B cell (primary cell): ENCODE data around the gene WEE1.

Source experiments
- EZH2 ChIP-seq: IDR thresholded peaks from 2 replicates; pipeline ENCODE4 v1.6.1; 2012; ENCODE audit warnings: borderline replicate concordance, low read depth, mild to moderate bottlenecking, moderate library complexity, low read length; ENCODE audit not compliant: insufficient read depth, poor library complexity, severe bottlenecking
- TF ChIP-seq, protein P1 (sequence below): fragments of 200-600 bp; IDR thresholded peaks from one replicate; pipeline ENCODE4 v1.8.0; 2022; ENCODE audit warnings: antibody characterized with exemption, mild to moderate bottlenecking

DNA sequence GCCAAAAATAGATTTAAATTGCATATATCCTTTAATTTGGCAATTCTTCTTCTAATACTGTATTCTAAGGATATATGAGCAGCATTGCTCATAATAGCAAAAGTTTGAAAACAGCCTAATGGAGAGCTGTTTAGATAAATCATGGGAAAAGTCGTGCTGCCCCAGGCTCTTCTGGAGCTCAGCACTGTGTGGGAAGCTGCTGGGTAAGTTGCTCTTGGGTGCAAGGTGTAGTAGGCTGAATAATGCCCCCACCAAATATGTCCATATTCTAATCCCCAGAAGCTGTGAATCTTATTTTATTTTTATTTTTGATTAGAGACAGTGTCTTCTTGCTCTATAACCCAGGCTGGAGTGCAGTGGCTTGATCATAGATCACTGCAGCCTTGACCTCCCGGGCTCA is 34.9 kb upstream of the WEE1 start:
- TF ChIP-seq, protein P1, sequence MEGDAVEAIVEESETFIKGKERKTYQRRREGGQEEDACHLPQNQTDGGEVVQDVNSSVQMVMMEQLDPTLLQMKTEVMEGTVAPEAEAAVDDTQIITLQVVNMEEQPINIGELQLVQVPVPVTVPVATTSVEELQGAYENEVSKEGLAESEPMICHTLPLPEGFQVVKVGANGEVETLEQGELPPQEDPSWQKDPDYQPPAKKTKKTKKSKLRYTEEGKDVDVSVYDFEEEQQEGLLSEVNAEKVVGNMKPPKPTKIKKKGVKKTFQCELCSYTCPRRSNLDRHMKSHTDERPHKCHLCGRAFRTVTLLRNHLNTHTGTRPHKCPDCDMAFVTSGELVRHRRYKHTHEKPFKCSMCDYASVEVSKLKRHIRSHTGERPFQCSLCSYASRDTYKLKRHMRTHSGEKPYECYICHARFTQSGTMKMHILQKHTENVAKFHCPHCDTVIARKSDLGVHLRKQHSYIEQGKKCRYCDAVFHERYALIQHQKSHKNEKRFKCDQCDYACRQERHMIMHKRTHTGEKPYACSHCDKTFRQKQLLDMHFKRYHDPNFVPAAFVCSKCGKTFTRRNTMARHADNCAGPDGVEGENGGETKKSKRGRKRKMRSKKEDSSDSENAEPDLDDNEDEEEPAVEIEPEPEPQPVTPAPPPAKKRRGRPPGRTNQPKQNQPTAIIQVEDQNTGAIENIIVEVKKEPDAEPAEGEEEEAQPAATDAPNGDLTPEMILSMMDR = no peak
- no peak for TF ChIP-seq EZH2
